Endothelial cell of umbilical vein (primary cell): Measurements from ENCODE around the gene MTMR3. TPM values are rescaled to one million over a fixed set of nuclear protein-coding genes. Genes with fewer than 3 reads are reported as not detected.

Experiments used
- BruUV-seq: library from RNA; stranded (reverse); fragments of 400-500 nt; replicated peaks from 2 replicates; lab custom pipeline; 2021; lab: Mats Ljungman, UMichigan
- CTCF ChIA-PET: fragments of 300-600, 350-600 bp; sonication (Branson Sonifier 250); formaldehyde crosslinking; loops from one replicate; lab custom pipeline; 2021; ENCODE audit warnings: antibody characterized with exemption, inconsistent platforms; lab: Charles Lee
- POLR2A ChIA-PET: fragments of 300-600, 350-600 bp; sonication (Branson Sonifier 250); formaldehyde crosslinking; loops from one replicate; lab custom pipeline; 2021; ENCODE audit warnings: antibody characterized with exemption, inconsistent platforms; lab: Charles Lee
- DNase-seq: peaks from one replicate; pipeline ENCODE4 v3.0.0-alpha.2; 2011; ENCODE audit warnings: low read depth, low spot score
- FAIRE-seq: peaks from 2 replicates; lab custom pipeline; 2011; peaks lifted over from hg19 to GRCh38; lab: Jason Lieb, UNC
- H2AFZ ChIP-seq: 2 replicates; pipeline ENCODE4 v1.6.0; 2012; ENCODE audit warnings: low read depth, low read length, control low read depth, inconsistent platforms
- H3K27ac ChIP-seq: 2 replicates; pipeline ENCODE4 v1.5.1; 2011; ENCODE audit warnings: low read depth, mild to moderate bottlenecking, control low read depth, low read length, moderate library complexity; ENCODE audit not compliant: insufficient read depth
- H3K27me3 ChIP-seq, 2 experiments: 2 replicates each; pipeline versions ENCODE4 v1.6.0 to v1.6.1; 2011; ENCODE audit warnings: low read length in 2 of 2, mixed read lengths in 1 of 2; ENCODE audit not compliant: control insufficient read depth in 2 of 2, insufficient read depth in 2 of 2
- H3K36me3 ChIP-seq, 2 experiments: 2 replicates in 1 of 2; 3 replicates in 1 of 2; pipeline ENCODE4 v1.5.1; 2011; ENCODE audit warnings: low read length in 2 of 2, mild to moderate bottlenecking in 1 of 2, moderate library complexity in 1 of 2; ENCODE audit not compliant: control insufficient read depth in 2 of 2, insufficient read depth in 2 of 2; ENCODE audit errors: extremely low read depth in 1 of 2
- H3K4me1 ChIP-seq: 3 replicates; pipeline ENCODE4 v1.5.1; 2011; ENCODE audit warnings: mild to moderate bottlenecking, low read length; ENCODE audit not compliant: control insufficient read depth, insufficient read depth; ENCODE audit errors: extremely low read depth
- H3K4me2 ChIP-seq: 2 replicates; pipeline ENCODE4 v1.6.1; 2011; ENCODE audit warnings: low read length, control low read depth, mixed read lengths; ENCODE audit not compliant: insufficient read depth
- H3K4me3 ChIP-seq, 3 experiments: fragments of 200-600 bp in 1 of 3; sonication (generic), shearing (Covaris generic) in 1 of 3; replicated peaks in 1 of 3; 2 replicates each; pipeline ENCODE4 v1.5.1; 2011 to 2016; ENCODE audit warnings: control low read depth in 3 of 3, low read length in 3 of 3, mild to moderate bottlenecking in 2 of 3, inconsistent platforms in 1 of 3, low read depth in 1 of 3, moderate library complexity in 1 of 3; ENCODE audit not compliant: insufficient read depth in 1 of 3
- H3K79me2 ChIP-seq: 2 replicates; pipeline ENCODE4 v1.6.0; 2012; ENCODE audit warnings: low read length, inconsistent platforms; ENCODE audit not compliant: control insufficient read depth, insufficient read depth
- H3K9ac ChIP-seq: replicated peaks from 2 replicates; pipeline ENCODE3; 2011; ENCODE audit warnings: low read length, control low read depth; ENCODE audit not compliant: insufficient read depth; ENCODE audit errors: extremely low read depth
- H3K9me1 ChIP-seq: replicated peaks from 3 replicates; pipeline ENCODE4 v1.6.0; 2011; ENCODE audit warnings: mild to moderate bottlenecking, low read length; ENCODE audit not compliant: control insufficient read depth, insufficient read depth; ENCODE audit errors: extremely low read depth
- H3K9me3 ChIP-seq: replicated peaks from 2 replicates; pipeline ENCODE4 v1.5.1; 2012; ENCODE audit warnings: low read length, inconsistent platforms; ENCODE audit not compliant: control insufficient read depth, insufficient read depth
- H4K20me1 ChIP-seq: replicated peaks from 2 replicates; pipeline ENCODE3; 2011; ENCODE audit warnings: mild to moderate bottlenecking, low read length; ENCODE audit not compliant: control insufficient read depth, insufficient read depth; ENCODE audit errors: extremely low read depth
- CTCF ChIP-seq, 2 donors: IDR thresholded peaks; 1 replicate in 1 of 2; 2 replicates in 1 of 2; pipeline ENCODE4 v1.5.1; 2011; ENCODE audit warnings: low read length in 2 of 2, mild to moderate bottlenecking in 2 of 2, moderate library complexity in 2 of 2, control low read depth in 1 of 2, inconsistent platforms in 1 of 2, low read depth in 1 of 2; ENCODE audit not compliant: insufficient read depth in 1 of 2; ENCODE audit errors: extremely low read depth in 1 of 2
- EZH2 ChIP-seq: IDR thresholded peaks from 2 replicates; pipeline ENCODE4 v1.6.1; 2012; ENCODE audit warnings: borderline replicate concordance, low read depth, mild to moderate bottlenecking, moderate library complexity, low read length, inconsistent platforms; ENCODE audit not compliant: severe bottlenecking
- FOS ChIP-seq: IDR thresholded peaks from 2 replicates; pipeline ENCODE4 v1.6.1; 2011; ENCODE audit warnings: mild to moderate bottlenecking, low read length, moderate library complexity, borderline replicate concordance; ENCODE audit not compliant: insufficient read depth
- JUN ChIP-seq: IDR thresholded peaks from 2 replicates; pipeline ENCODE4 v1.6.1; 2011; ENCODE audit warnings: borderline replicate concordance, low read depth; ENCODE audit not compliant: insufficient read length, insufficient read depth
- MAX ChIP-seq: IDR thresholded peaks from 2 replicates; pipeline ENCODE4 v1.6.1; 2011; ENCODE audit not compliant: insufficient read depth, insufficient read length
- POLR2A ChIP-seq: IDR thresholded peaks from 2 replicates; pipeline ENCODE4 v1.6.1; 2012; ENCODE audit warnings: low read depth, mild to moderate bottlenecking, control low read depth, low read length
- POLR2AphosphoS5 ChIP-seq: IDR thresholded peaks from 2 replicates; pipeline ENCODE4 v1.6.1; 2012; ENCODE audit warnings: low read depth, mild to moderate bottlenecking, control low read depth, low read length, moderate library complexity; ENCODE audit not compliant: insufficient read depth
- dilution Hi-C: fragments of 300-500 bp; cut with MboI; formaldehyde crosslinking; loops from one replicate; pipeline ENCODE4 v1.15.0; 2019; ENCODE audit warnings: low sequenced_read_pairs; ENCODE audit not compliant: extremely low pct_ligation_motif_present
- intact Hi-C: fragments of 100-400 bp; cut with micrococcal nuclease; formaldehyde crosslinking; loops from one replicate; pipeline ENCODE4 v1.10.0; 2022
- polyA plus RNA-seq, 4 experiments: library from polyadenylated mRNA; depleted of rRNA in 3 of 4; stranded (reverse) in 3 of 4; unstranded in 1 of 4; fragments of >200 nt; gene quantifications; 2 replicates each; pipeline versions ENCODE4 v1.2.1 to v1.2.3, GENCODE V29; 2011 to 2012; ENCODE audit warnings: missing spikeins in 1 of 4
- total RNA-seq: library from RNA; stranded (reverse); gene quantifications from 2 replicates; pipeline ENCODE4 v1.2.3, GENCODE V29; 2021

Gene MTMR3
- total and polyA plus RNA-seq, 2 donors (not counting 3 experiments of a cell fraction or from before 2014, with no cell fraction given), result 30.1 to 36.5 TPM

GRCh38 chr22:30015846-30016245 lies 132.9 kb downstream of the MTMR3 start:
- POLR2A ChIA-PET, result interaction anchor here (0.6 kb wide), 1 partner anchor 442 kb away, joined by 5 read pairs; no protein-coding TSS in a partner anchor
- CTCF ChIA-PET, result interaction anchor here (4.9 kb wide), 1 partner anchor 11 kb away, joined by 39 read pairs; no protein-coding TSS in a partner anchor
- H3K4me2 ChIP-seq, result no peak overlapping the region

More at GRCh38 chr22:30015846-30016245, 132.9 kb downstream of the MTMR3 start:
- intact Hi-C loops (no loop called here), dilution Hi-C loops (no loop called here)
- Histone ChIP-seq H3K9ac (no peak overlapping the region), H3K79me2 (no peaks in the 10 kb centered on the region), H3K4me3 (no peak overlapping the region), H3K27me3 (no peaks in the 10 kb centered on the region), H3K36me3 (peaks cover 5 to 37% of the 10 kb centered on the region in 2 experiments), H3K9me1 (no peaks in the 10 kb centered on the region), H3K9me3 (no peaks in the 10 kb centered on the region), H4K20me1 (no peaks in the 10 kb centered on the region), H2AFZ (no peak overlapping the region), H3K27ac (no peak overlapping the region), H3K4me1 (peaks cover 5% of the 10 kb centered on the region)
- BruUV-seq, result no TSS peak
- DNase-seq (no peak), FAIRE-seq (no peak)
- no peak for TF ChIP-seq FOS
- TF ChIP-seq POLR2A, result no peak
- TF ChIP-seq POLR2AphosphoS5, result no peak
- TF ChIP-seq MAX, result no peak
- no peak for TF ChIP-seq CTCF (IDR thresholded peaks at IDR 0.05; ENCODE audit: extremely low read depth in 1 of 2, insufficient read depth in 1 of 2, low read depth in 1 of 2, low read length in 2 of 2)
- TF ChIP-seq JUN, result no peak
- TF ChIP-seq EZH2, result no peak
